ENCODE measurements around the gene ANKZF1.

Gene ANKZF1

GRCh38 chr2:219223831-219224610 is 5.6 kb upstream of the ANKZF1 start:
- no peak for DNase-seq (ENCODE audit: low read depth in 2 of 2, low spot score in 1 of 2)

- DNase-seq (ENCODE audit: low read depth in 2 of 2, low spot score in 1 of 2), result no peak
Observed at GRCh38 chr2:219225350-219225749, 4.3 kb upstream of the ANKZF1 start.

GRCh38 chr2:219228041-219228910 is 1.3 kb upstream of the ANKZF1 start:
- DNase-seq (ENCODE audit: low read depth in 2 of 2, low spot score in 1 of 2), result no peak

- no peak for DNase-seq (ENCODE audit: low read depth in 2 of 2, low spot score in 1 of 2)
Observed at GRCh38 chr2:219228911-219229304, 698 bp upstream of the ANKZF1 start.

- no peak for DNase-seq (ENCODE audit: low read depth in 2 of 2, low spot score in 1 of 2)
Observed at GRCh38 chr2:219230059-219230540, 494 bp downstream of the ANKZF1 start.

GRCh38 chr2:219234331-219234730 is 4.7 kb downstream of the ANKZF1 start:
- no peak for DNase-seq (ENCODE audit: low read depth in 2 of 2, low spot score in 1 of 2)

GRCh38 chr2:219243291-219243761 is 13.7 kb downstream of the ANKZF1 start:
- no peak for DNase-seq (ENCODE audit: low read depth in 2 of 2, low spot score in 1 of 2)

- DNase-seq (ENCODE audit: low read depth in 2 of 2, low spot score in 1 of 2), result no peak
Observed at GRCh38 chr2:219244789-219245147, 15.2 kb downstream of the ANKZF1 start.

GRCh38 chr2:219245148-219245898 is 15.7 kb downstream of the ANKZF1 start, which contains the start of the genes GLB1L and STK16:
Gene GLB1L (minus strand): TSS chr2:219245444. CDS start chr2:219243573, 1,871 bp downstream.
Gene STK16 (plus strand): TSS chr2:219245479. CDS start chr2:219246000, 521 bp downstream.
- DNase-seq (ENCODE audit: low read depth in 2 of 2, low spot score in 1 of 2), result peak; percentile 77 to 84

- no peak for DNase-seq (ENCODE audit: low read depth in 2 of 2, low spot score in 1 of 2)
Observed at GRCh38 chr2:219245899-219246230, 16.3 kb downstream of the ANKZF1 start.

- no peak for DNase-seq (ENCODE audit: low read depth in 2 of 2, low spot score in 1 of 2)
Observed at GRCh38 chr2:219246559-219246958, 17.0 kb downstream of the ANKZF1 start.

GRCh38 chr2:219247678-219248642 is 18.4 kb downstream of the ANKZF1 start:
- peak in 1 of 2 donors; percentile 35 for DNase-seq (ENCODE audit: low read depth in 2 of 2, low spot score in 1 of 2)

- DNase-seq (ENCODE audit: low read depth in 2 of 2, low spot score in 1 of 2), result no peak
Observed at GRCh38 chr2:219248845-219249202, 19.2 kb downstream of the ANKZF1 start.

- DNase-seq (ENCODE audit: low read depth in 2 of 2, low spot score in 1 of 2), result peak in 1 of 2 donors; percentile 31
Observed at GRCh38 chr2:219249203-219249980, 19.8 kb downstream of the ANKZF1 start.

- DNase-seq (ENCODE audit: low read depth in 2 of 2, low spot score in 1 of 2), result no peak
Observed at GRCh38 chr2:219250049-219250781, 20.6 kb downstream of the ANKZF1 start.

- DNase-seq (ENCODE audit: low read depth in 2 of 2, low spot score in 1 of 2), result no peak
Observed at GRCh38 chr2:219251656-219252055, 22.1 kb downstream of the ANKZF1 start.

- DNase-seq (ENCODE audit: low read depth in 2 of 2, low spot score in 1 of 2), result no peak
Observed at GRCh38 chr2:219252084-219252483, 22.5 kb downstream of the ANKZF1 start.

- no peak for DNase-seq (ENCODE audit: low read depth in 2 of 2, low spot score in 1 of 2)
Observed at GRCh38 chr2:219252570-219252899, 22.9 kb downstream of the ANKZF1 start.
